NAMALWA (cell line): ENCODE data around the gene ZBTB38.

ENCODE experiments used
- DNase-seq: peaks from one replicate; pipeline ENCODE4 v3.0.0-alpha.2; 2015; ENCODE audit warnings: low spot score

ZBTB38 gene

DNA sequence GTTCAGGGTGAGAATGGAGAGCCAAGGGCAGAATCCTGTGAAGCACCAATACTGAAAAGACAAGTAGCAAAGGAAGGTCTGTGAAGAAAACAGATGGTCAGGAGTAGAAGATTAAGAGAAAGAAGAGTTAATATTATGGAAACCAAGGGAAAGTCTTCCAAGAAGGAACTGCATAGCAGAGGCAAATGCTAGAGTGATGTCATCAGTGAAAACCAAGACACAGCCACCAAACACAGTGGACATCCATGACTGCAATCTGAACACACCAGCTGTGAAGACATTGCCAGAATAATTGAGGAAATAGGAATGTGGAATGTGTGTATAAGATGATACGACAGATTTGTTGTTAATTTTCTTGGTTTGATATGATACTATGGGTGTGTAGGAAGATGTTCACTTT is 26.8 kb upstream of the ZBTB38 start:
- DNase-seq: no peak

DNA sequence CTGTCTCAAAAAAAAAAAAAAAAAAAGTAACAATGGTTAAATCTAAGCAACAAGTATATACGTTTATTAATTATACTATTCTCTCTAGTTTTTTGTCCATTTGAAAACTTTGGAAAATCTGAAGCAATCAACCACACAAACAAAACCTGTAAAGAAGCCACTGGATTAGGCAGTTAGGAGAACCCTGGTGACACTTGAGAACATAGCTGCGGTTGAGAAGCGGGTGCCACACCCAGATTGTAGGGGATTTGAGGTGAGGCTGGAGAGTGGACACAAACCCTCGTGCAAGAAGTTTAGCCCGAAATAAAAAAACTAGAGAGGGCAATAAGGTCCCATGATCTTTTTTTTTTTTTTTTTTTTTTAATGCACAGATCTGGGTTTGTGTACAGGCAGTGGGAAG is 25.9 kb upstream of the ZBTB38 start:
- no peak for DNase-seq

DNA sequence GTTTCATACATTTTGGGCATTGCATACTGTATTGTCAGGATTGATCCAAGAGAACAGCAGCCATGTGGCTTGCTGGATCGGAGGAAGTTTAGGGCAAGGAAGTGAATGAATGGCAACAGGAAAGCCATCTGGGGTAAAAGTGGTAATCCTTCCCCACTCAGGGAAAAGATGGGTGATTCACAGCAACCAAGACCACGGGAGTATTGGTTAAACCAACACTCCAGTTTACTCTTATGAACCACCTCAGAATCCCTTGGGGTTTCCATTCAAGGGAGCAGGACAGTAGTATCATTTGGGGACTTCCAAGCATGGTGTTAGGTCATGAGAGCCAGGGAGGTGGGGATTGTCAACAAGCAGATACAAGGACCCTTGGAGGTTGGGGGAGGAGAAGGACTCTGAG is 25.2 kb upstream of the ZBTB38 start:
- DNase-seq: no peak

DNA sequence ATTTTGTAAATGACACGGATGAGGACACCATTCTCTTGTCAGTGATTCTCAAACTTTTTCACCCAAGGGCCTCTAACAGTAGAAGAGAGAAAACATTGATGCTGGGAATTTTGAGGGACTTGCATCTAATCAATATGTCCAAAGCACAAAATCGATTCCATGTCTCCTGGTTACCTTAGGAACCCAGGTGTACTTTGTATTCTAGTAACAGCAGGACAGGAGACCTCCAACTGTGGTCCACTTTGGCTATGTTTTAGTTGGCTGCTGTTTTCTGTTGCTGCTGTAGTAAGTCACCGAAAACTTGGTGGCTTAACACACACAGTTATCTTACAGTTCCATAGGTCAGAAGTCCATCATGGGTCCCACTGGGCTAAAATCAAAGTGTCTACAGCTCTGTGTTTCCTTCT is 24.4 kb upstream of the ZBTB38 start:
- no peak for DNase-seq

DNA sequence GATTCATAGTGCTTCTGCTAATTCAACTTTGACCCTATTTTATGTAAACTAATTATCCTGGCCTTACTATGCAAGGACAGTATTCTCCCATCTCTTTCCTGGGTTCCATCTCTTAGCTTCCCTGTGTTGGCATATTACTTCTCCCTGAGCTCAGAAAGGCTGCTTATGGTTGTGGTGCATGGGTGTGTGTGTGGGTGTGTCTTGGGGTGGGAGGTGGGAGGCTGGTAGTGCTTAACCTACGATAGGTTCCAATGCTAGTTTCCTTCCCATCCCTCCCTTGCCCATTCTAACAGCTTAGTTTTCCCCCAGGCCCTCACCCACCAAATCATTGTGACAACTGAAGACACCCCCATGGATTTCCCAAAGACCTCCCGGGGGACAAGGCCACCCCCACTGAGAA is 22.8 kb upstream of the ZBTB38 start:
- no peak for DNase-seq

DNA sequence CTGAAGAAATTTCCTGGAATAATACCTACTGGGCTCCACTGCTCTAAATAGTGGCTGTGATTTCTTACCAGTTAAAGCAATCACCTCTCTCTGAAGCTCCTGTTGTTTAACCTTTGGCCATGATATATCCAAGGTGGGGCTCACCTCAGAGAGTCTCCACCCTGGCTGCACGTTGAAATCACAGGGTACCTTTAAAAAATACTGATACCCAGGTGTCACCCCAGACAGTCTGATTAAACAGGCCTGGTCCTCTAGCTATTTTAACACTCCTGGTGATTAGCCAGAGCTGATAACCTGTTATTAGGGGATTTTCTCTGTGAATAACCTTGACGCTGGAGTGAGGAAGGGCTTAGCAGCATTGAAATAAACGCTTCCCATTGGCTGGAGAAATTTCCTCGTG is 22.3 kb upstream of the ZBTB38 start:
- DNase-seq: no peak

DNA sequence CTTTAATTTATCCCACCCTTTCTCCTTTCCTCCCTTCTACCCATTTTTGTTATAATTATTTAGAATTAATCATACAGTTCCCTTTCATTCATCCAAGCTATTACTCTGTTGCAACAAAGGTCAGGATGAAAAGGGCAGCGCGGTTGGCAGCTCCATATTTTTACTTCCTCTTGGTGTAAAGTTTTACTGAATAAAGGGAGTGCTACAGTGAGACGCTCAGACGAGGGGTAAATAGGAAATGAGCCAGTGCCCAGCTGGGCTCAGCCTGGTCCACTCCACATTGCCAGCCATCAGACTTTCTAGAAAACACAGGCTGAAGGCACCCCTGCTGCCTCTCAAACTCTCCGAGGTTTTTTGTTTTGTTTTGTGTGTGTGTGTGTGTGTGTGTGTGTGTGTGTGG is 21.9 kb upstream of the ZBTB38 start:
- DNase-seq: no peak

DNA sequence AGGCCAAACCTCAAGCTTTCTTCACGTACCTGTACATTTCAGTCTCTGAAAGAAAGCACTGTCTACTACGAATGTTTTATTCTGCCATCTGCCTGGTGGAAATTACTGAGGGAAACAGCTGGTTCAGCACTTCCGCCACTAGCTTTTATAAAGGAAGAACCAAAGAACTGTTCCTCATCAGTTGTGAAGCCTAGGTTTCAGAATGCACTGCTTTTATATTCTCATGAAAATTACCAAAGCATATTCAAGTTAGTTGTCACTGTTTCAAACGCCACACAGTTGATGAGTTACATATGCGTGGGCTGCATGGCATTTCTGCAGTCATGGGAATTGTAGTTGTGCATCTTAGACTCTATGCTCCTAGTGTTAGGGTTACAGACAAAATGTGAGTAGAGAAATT is 21.5 kb upstream of the ZBTB38 start:
- no peak for DNase-seq

DNA sequence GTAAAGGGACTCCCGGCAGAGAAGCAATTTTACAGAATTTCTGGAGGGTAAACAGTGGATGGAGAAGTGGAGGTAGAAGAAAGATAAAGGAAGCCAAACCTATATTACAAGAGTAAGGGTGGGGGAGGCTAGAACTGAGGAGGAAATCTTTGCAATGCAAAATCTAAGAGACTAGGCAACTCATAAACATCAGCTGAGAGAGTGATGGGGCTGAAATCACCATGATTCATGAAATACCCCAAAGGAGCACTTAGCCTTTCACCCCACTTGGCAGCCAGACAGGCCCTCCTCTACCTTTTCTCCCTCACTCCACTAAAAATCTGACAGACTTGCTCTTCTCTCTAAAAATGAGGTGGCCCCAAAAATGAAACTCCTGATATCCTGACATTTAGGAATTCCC is 19.5 kb upstream of the ZBTB38 start:
- no peak for DNase-seq

DNA sequence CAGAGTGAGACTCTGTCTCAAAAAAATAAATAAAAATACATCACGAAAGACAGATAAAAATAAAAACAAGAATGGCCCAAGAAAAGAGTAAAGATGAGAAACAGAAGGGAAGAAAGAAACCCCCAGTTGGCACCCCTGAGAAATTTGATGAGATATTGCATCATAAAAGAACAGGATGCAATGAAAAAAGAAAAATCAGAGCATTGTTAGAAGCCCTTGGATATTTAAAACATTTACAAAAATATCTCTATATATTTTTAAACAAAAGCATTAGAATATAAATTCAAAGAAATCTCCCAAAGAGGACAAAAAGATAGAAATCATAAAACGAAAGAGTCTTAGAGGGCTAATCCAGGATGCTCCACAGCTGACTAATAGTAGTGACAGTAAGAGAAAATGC is 18.6 kb upstream of the ZBTB38 start:
- no peak for DNase-seq

DNA sequence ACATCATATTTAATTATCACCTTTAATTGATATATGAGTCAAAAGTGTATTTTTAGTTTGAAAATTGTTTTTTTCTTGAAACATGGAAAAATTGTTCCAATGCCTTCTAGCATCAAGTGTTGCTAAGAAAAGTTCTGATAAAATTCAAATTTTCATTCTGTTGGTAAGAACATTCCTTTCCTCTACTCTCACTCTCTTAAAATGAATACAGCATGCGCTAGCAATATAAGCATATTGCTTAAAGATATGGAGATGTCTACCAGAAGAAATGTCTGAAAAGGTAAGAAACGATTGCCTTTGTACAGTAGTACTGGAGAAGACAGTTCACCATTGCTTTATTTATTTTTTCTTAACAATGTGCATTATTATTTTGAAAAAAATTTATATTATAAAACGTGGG is 17.6 kb upstream of the ZBTB38 start:
- DNase-seq: no peak

DNA sequence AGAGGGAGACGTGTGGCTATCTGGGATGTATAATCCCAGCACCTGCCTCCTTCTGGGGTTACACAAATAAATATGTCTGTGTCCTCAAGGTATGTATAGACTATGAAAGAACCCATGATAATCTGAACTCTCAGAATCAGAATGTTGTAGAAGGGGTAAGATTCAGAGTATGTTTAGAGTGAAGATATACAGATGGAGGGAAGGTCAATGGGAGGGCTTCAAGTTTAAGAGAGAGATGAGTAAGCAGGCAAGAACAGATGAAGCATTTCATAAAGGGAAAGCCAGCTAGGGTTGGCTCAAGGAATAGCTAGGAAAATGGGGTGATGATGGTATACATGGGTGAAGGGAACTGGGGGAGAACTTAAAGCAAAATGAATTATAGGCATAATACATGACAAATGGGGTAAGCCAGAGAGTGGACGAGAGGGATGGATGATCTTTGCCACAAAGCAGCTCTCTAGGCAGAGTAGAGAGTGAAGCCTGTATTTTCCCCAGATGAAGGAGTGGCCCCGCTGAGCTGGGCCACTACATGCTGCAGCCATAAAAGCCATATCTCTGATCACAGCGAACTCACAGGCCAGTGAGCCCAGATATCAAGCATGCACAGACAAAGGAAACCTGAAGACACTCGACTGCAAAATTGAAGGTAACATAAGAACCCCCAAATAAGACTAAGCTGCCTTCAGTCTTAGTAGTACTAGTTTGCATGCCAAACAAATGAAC is 15.9 kb upstream of the ZBTB38 start:
- DNase-seq: no peak

DNA sequence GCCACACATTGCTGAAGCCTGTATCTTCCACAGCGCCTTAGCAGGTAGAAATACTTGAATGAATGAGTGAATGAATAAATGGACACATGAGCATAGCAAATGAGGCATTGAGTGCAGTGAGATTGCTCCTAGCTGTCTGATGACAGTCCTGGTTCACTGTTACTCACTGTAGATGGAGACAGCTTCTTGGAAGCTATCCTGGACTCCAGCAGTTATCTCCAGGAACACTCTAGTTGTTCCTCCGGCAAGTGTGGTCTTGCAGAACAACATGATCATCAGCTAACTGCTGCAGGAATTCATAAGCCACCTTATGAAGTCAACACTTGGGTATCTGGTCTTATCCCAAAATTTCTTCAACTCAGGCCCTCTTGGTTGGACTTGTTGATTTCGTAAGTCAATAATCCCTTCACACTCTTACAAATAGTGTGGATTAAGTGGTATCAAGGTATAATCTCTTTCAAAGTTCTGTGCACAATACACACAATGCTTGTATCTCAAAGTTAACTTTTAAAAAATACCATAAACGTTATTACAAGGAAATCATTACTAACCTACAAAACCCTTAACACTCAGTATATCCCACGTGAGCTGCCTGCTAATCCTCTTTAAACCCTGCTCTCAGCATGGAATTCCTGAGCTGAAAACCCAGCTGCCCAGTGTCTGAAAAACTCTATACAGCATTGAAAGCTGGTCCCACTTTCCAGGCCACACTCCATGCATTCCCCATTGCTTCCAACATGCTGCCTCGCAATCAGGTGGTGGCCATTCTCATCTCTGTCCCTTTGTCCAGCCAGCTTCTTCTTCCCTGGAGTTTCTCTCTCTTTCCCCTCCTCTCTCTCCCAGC is 14.4 kb upstream of the ZBTB38 start:
- no peak for DNase-seq

DNA sequence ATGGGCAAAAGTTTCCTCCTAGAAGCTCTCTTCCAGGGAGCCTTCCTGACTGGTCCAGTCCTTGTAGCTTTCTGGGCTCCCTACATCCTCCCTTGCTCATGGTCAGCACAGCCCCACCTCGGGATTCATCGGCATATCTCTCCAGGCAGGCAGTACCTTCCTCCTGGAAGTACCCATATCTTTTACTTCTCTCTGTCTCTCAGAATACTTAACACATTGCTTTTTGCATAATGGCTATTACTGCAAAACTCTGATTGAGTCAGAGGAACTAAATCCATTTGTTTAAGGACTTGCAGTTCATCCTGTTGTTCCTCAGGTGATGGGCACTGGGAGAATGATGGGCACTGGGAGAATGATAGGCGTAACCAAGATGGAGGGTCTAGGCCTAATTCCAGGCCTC is 13.8 kb upstream of the ZBTB38 start:
- DNase-seq: no peak

DNA sequence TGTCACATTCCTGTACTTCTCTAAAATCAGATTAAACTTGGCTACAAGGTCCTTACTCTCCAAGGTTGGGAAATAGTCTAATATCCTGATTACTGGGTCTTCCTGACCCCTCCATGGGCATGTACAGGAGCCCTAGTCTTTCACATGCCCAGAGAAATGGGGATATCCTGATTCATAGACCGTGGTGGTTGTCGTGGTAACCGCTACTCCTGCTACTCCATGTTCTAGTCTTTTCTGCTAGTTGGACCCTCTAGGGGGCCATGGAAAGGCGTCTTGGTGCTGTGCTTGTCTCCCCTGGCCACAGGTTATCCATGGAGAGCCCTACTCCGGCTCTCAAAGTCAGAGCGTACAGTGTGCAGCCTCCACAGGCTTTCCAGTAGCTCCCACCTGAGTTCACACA is 13.1 kb upstream of the ZBTB38 start:
- DNase-seq: no peak

DNA sequence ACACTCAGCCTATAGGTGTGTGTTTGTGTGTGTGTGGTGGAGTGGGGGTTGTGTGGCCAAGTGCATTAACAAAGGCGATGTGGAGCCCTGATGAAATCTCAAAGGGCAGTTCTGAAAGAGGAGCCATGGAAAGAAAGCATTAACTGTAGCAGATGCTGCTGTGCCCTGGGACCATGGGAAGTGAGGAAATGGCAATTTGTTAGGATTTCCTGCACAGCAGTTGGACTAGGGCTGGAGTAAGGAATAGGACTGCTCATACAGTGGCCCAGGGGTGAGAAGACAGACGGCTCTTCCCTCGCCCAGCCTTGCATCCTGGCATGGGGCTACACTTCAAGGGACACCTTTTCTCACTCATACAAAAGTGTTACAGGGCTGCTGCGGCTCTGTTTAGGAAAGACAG is 12.3 kb upstream of the ZBTB38 start:
- DNase-seq: no peak

DNA sequence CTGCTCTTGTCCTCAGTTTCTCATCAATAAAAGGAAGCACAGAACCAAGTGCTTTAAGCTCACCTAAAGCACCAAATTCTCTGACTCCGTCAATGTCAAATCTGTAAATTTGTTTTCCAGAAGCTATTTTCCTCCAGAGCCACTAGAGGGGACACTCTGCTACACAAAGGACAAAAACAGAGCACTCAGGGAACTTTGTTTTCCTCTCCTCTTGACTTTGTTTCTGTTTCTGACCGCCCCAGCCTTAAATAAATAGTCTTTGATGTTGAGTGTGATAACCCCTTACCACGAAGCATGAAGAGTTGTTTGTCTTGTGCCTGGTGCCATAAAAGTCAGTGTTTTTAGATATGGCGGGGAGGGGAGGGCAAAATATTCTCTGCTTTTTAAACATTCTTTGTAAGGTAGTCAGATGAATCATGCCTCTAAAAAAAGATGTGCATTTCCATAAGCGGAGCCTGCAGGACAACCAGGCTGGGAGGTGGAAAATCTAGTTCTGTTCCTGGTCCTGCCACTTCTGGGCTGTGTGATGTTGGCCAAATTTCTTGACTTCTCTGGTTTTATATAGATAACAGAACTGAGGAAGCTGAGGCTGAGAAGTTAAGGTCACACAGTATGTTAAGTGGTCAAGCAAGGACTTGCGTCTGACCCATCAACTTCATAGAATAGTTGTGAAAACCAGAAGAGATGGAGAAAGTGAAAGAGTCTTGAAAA is 7.3 kb upstream of the ZBTB38 start:
- peak; percentile 71 for DNase-seq

DNA sequence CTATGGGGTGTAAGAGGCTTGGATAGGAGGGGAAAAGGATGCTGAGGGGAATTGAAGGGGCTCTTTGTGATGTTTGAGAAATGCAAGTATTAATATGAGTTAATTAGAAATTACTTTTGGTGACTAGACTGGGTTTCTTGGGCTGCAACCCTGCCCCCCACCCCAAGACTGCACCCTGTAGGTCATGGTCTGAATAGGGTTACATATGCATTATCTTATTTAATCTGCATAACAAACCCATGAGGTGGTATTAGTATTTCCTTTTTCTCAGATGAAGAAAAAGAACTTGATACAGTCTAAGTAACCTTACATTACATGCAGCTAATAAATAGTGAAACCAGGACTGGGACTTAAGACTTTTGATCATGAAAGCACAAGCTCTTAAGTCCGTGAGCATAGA is 5.6 kb upstream of the ZBTB38 start:
- DNase-seq: no peak

DNA sequence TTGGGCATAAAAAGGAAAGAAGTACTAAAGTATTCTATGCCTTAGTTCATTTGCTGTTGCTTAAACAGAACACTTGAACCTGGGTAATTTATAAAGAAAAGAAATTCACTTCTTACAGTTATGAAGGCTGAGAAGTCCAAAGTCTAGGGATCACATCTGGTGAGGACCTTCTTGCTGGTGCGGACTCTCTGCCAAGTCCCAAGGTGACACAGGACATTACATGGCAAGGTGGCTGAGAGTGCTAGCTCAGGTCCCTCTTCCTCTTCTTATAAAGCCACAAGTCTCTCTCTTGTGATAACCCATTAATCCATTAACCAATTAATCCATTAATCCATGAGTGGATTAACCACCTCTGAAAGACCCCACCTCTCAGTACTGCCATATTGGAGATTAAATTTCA is 3.1 kb upstream of the ZBTB38 start:
- no peak for DNase-seq

DNA sequence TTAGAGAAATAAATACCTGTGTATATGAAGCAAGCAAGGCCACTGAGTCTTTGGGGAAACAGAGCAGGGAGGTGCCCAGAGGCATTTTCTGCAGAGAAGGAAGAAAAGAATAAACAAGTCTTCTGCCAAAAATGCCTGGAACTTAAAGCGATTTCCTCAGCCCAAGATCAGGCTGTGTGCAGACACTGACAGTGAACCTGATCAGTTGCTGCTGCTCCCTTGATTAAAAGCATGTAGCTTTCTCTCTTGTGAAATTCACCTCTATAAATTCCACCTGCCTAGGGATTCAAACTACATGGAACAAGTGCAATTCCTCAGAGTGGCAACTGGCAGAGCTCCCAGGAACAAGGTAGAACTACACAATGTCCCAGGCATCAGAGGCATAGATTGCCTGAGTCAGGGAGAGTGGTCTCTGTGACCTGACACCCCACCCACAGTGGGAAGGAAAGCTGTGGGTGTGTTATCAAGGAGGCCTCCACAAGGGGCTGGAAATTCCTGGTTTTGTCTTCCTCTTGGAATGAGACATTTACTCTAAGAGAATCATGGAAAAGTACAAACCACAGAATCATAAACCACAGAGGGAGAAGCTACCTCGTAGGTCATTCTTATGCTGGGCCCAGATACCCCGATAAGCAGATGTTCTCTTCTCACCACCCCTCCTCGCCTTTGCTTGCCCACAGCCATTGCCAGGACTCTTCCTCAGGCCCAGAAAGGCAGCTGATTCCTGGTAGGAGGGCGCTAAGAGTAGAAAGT is 1.8 kb upstream of the ZBTB38 start:
- no peak for DNase-seq

DNA sequence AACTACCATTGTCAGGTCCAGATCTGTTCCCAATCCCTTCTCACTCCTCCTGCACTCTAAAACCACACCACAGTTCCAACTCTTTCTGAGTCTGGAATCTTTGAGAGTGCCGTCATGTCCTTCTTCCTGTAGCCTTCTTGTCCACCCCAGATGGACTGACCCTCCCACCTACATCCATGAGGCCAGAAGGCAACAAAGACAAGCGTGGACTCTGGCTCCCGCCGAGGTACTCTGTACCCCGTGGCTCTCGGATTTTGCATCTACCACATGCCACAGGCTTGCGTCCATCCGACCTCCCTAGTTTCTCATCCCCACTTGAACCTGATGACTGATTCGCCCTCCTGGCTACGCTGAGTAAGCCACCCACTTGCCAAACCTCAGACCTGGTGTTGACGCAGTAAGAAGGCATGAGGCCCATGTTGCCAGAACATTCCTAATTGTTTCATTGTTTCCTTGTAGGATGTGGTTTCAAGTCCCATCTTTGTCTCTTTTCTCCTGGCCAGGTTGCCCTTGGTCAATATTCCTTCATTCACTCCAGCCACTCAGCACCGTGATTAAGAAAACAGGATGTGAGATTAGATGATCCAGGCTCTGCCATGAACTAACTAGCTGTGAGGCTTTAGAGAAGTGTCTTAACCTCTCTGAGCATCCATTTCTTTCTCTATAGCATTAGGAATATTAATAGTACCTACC is 1.1 kb upstream of the ZBTB38 start:
- no peak for DNase-seq
